ENCODE results near the gene SCUBE2.

SCUBE2 gene

GRCh38 chr11:9060700-9061111 is 30.7 kb downstream of the SCUBE2 start:
- no peak for TF ChIP-seq CTCF (IDR thresholded peaks at IDR 0.05; ENCODE audit: control insufficient read depth, insufficient read depth, low read depth, low read length, missing control alignments)
- no peak for DNase-seq (ENCODE audit: low read depth)
- no peak overlapping the region for H3K4me3 ChIP-seq (ENCODE audit: control insufficient read depth, low read depth, low read length)

- TF ChIP-seq CTCF (IDR thresholded peaks at IDR 0.05; ENCODE audit: control insufficient read depth, insufficient read depth, low read depth, low read length, missing control alignments), result no peak
- DNase-seq (ENCODE audit: low read depth), result no peak
- H3K4me3 ChIP-seq (ENCODE audit: control insufficient read depth, low read depth, low read length), result no peak overlapping the region
Measured at GRCh38 chr11:9059406-9059805, 32.0 kb downstream of the SCUBE2 start.

- TF ChIP-seq CTCF (IDR thresholded peaks at IDR 0.05; ENCODE audit: control insufficient read depth, insufficient read depth, low read depth, low read length, missing control alignments), result no peak
- DNase-seq (ENCODE audit: low read depth), result no peak
- no peak overlapping the region for H3K4me3 ChIP-seq (ENCODE audit: control insufficient read depth, low read depth, low read length)
Measured at GRCh38 chr11:9057888-9058287, 33.5 kb downstream of the SCUBE2 start.

DNA sequence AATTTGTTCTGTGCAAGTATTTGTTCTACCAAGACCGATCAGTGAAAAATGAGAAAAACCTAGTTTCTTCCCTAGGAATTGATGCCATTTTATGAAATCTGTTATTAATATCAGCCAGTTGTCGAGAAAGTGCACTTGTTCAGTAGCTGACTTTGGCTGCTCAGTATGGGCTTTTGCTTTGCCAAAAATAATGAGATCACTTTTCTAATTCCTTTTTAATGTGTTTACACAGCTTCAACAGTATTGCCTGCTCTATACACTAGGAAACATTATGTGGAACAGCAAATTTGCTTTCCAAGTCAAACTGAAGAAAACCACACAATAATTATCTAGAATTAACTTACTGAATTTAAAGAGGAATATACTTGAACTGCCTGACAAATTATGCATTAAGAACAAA is 34.4 kb downstream of the SCUBE2 start:
- no peak for TF ChIP-seq CTCF (IDR thresholded peaks at IDR 0.05; ENCODE audit: control insufficient read depth, insufficient read depth, low read depth, low read length, missing control alignments)
- no peak overlapping the region for H3K4me3 ChIP-seq (ENCODE audit: control insufficient read depth, low read depth, low read length)
- DNase-seq (ENCODE audit: low read depth), result no peak

DNA sequence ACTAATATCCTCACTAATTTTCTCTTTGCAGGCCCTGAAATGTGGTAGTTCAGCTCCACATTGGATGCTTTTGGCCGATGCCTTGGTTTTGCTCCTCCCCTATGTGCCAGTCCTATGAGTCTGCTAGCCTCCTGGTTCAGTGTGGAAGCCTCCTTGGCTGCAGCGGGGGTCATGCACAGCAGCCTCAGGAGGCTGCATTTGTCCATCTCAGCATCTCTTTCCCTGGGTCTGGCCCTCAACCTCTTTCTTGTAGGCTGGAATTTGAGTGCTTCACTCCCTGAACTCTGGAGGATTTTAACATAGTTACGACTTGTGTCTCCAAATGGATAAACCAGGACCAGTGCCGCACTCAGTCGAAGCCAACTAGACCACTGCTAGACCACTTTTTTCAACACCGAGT is 34.9 kb downstream of the SCUBE2 start:
- no peak for DNase-seq (ENCODE audit: low read depth)
- H3K4me3 ChIP-seq (ENCODE audit: control insufficient read depth, low read depth, low read length), result no peak overlapping the region
- TF ChIP-seq CTCF (IDR thresholded peaks at IDR 0.05; ENCODE audit: control insufficient read depth, insufficient read depth, low read depth, low read length, missing control alignments), result no peak

DNA sequence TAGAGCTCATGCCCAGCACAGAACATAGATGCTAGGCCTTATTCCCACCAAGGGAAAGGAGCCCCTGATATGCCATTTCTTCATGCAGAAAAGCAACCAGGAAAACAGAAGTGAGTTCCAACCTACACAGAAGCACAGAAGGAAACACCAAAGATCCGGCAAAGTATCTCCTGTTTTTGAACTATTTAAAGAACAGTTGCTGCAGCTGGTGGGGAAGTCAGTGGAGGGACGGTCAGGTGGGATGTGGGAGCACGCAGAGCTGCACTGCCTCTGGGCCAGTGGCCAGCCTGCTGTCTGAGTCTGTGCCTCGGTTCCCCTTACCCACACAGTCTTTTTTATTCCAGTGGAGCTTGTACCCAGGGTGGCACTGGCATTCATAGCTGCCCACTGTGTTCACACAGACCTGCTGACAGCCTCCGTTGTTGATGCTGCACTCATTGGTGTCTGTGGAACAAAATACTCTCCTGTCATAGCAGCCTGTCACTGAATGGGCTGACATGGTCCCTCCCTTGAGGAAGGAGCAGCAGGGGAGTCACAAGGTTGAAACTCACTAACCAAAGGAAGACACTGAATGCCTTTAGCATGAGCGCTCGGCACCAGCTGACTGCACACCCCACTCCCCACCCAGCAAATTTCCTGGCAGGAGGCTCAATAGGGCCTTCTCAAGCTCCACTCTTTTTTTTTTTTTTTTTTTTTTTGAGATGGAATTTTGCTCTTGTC is 37.9 kb downstream of the SCUBE2 start:
- no peak for DNase-seq (ENCODE audit: low read depth)
- H3K4me3 ChIP-seq (ENCODE audit: control insufficient read depth, low read depth, low read length), result no peak overlapping the region
- TF ChIP-seq CTCF (IDR thresholded peaks at IDR 0.05; ENCODE audit: control insufficient read depth, insufficient read depth, low read depth, low read length, missing control alignments), result no peak
